Measurements from ENCODE around the gene MXRA8. TPM values are rescaled to one million over a fixed set of nuclear protein-coding genes. Genes with fewer than 3 reads are reported as not detected.

Gene MXRA8
- total RNA-seq, 1 donor from 2014 or later, result 106 TPM

DNA sequence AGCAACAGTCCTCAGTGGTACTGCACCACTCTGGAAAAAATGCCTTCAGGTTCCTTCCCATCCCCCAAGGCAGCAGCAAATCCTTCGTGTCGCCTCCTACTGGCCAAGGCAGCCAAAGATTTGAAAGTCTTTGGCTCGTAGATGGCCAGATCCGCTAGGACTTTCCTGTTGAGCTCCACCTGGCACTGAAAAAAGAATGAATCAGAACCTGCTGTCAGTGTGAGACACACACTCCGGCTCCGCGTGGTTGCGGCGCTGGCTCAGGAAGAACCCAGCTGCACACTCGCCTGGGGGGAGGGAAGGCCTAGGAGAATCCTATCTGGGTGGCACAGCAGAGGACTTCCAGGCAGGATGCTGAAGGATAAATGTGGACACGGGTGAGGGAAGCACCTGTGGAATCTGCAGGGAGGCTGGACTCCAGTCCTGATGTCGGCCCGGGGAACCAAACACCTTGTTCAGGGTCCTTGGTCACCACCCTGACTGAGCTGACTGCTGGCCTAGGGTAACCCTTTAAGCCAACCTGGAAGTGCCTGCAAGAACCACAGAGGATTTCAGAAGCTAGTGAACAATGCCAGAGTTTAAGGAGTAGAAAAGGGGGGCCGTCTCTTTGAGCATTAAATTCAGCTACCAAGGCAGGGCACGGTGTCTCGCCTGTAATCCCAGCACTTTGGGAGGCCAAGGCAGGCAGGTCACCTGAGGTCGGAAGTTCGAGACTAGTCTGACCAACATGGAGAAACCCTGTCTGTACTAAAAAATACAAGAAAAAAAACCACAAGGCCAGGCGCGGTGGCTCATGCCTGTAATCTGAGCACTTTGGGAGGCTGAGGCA, 43.9 kb upstream of the MXRA8 start:
- H3K27me3 ChIP-seq (ENCODE audit: control insufficient read depth, insufficient read depth, low read length), result no peaks in the 10 kb centered on the region
- H3K4me3 ChIP-seq (ENCODE audit: low read depth, low read length), result no peak overlapping the region
- DNase-seq (ENCODE audit: low read depth), result no peak
- TF ChIP-seq CTCF (IDR thresholded peaks at IDR 0.05; ENCODE audit: insufficient read depth, low read length, poor library complexity, severe bottlenecking), result peak; percentile 74
- peaks cover 9% of the 10 kb centered on the region for H3K36me3 ChIP-seq (ENCODE audit: control insufficient read depth, insufficient read depth, low read length)

- Histone ChIP-seq H3K36me3 (ENCODE audit: control insufficient read depth, insufficient read depth, low read length) (peaks cover 9% of the 10 kb centered on the region), H3K27me3 (ENCODE audit: control insufficient read depth, insufficient read depth, low read length) (no peaks in the 10 kb centered on the region), H3K4me3 (ENCODE audit: low read depth, low read length) (no peak overlapping the region)
- DNase-seq (ENCODE audit: low read depth), result no peak
- TF ChIP-seq CTCF (IDR thresholded peaks at IDR 0.05; ENCODE audit: insufficient read depth, low read length, poor library complexity, severe bottlenecking), result no peak
These were observed 43.2 kb upstream of the MXRA8 start for GRCh38 chr1:1401457-1402010.

DNA sequence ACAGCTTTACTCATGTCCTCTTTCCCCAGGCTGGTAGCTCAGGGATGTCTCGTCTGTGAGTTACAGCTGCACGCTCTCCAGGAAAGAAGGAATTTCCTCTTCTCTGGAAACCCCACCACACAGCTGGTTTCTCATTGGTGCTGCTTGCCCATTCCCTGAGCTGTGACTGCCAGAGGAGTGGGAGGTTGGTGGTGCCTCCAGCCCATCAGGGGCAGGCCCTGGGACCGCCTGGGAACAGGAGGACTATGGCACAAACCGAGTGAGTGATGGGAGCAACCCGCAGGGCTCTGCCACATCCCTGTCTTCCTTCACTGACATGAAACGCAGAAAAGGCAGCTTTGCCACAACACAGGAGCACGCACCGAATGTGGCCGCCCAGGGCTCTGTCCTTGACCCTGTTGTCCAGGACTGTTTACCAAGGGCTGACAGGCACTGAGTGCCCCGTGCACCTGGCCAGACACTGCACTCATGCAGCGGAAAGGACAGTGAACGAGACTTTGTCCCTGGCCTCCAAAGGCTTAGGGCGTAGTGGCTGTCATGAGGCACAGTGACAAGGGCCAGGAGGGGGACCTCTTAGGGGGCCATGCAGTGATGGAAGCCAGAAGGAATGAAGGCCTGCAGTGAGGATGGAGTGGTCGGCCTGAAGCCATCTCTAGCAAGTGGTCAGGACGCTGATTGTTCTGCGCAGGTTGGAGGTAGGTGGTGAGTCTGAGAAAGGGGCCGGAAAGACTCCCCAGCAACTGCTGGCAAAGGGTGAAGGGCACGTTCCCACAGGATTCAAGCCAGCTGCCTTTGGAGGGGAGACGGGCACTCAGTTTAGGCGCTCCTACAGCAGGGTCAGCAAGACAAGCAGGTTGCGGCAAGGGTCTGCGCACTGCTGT, 42.5 kb upstream of the MXRA8 start:
- no peaks in the 10 kb centered on the region for H3K27me3 ChIP-seq (ENCODE audit: control insufficient read depth, insufficient read depth, low read length)
- no peak for DNase-seq (ENCODE audit: low read depth)
- TF ChIP-seq CTCF (IDR thresholded peaks at IDR 0.05; ENCODE audit: insufficient read depth, low read length, poor library complexity, severe bottlenecking), result no peak
- peaks cover 9% of the 10 kb centered on the region for H3K36me3 ChIP-seq (ENCODE audit: control insufficient read depth, insufficient read depth, low read length)
- peak overlapping the region; percentile 96 for H3K4me3 ChIP-seq (ENCODE audit: low read depth, low read length)

- no peak for DNase-seq (ENCODE audit: low read depth)
- Histone ChIP-seq H3K27me3 (ENCODE audit: control insufficient read depth, insufficient read depth, low read length) (no peaks in the 10 kb centered on the region), H3K4me3 (ENCODE audit: low read depth, low read length) (peak overlapping the region; percentile 96), H3K36me3 (ENCODE audit: control insufficient read depth, insufficient read depth, low read length) (peaks cover 10% of the 10 kb centered on the region)
- no peak for TF ChIP-seq CTCF (IDR thresholded peaks at IDR 0.05; ENCODE audit: insufficient read depth, low read length, poor library complexity, severe bottlenecking)
These were observed 41.7 kb upstream of the MXRA8 start for GRCh38 chr1:1399872-1400575.

DNA sequence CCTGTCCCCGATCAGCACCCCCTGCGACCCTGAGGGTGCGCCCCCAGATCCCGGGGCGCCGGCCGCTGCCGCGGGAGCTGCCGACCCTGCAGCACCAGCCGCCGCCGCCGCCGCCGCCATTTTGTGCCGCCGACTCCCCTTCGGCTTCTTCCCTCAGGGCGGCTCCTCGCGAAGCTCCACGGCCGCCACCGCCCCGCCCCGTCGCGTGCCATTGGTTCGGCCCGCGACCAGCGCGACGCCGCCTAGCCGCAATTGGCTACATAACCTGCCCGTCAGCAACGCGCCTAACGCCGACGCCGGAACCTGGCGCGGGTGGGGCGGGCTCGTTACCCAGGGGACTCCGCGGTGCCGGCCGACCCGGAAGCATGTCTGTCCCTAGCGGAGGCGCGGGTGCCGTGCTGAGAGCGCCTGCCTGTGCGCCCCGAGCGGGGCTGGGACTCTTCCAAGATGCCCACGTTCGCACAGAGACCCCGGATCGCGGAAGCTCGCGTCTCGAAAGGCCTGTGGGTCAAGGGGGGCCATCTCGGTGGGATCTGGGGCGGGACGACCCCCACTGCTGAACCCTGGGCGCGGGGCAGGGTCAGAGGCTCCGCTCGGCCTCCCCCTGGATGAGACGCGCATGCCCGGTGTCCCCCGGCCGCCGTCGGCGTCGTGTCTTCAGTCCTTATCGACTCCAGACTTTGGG, 41.0 kb upstream of the MXRA8 start, which contains the start of gene CCNL2:
Gene CCNL2, minus strand, starts transcription at position 149 of the 685 bp plus-strand sequence. Its CDS starts 29 bp downstream, at position 120.
- Histone ChIP-seq H3K36me3 (ENCODE audit: control insufficient read depth, insufficient read depth, low read length) (peaks cover 10% of the 10 kb centered on the region), H3K4me3 (ENCODE audit: low read depth, low read length) (peak within 1 kb of the TSS; percentile 96), H3K27me3 (ENCODE audit: control insufficient read depth, insufficient read depth, low read length) (no peaks in the 10 kb centered on the region)
- TF ChIP-seq CTCF (IDR thresholded peaks at IDR 0.05; ENCODE audit: insufficient read depth, low read length, poor library complexity, severe bottlenecking), result peak; percentile 54
- peak; percentile 84 for DNase-seq (ENCODE audit: low read depth)
